ENCODE measurements around the gene C1orf115. TPM values are rescaled to one million over a fixed set of nuclear protein-coding genes. Genes with fewer than 3 reads are reported as not detected.

The C1orf115 gene
- total and polyA plus RNA-seq, 2 of the 4 experiments (the other 2 are of a cell fraction): 0.07 to 0.18 TPM

GRCh38 chr1:220685879-220686278 is 4.3 kb upstream of the C1orf115 start:
- in situ Hi-C loops (cut with MboI; ENCODE audit: low sequenced_read_pairs) (loop anchor here (5.0 kb wide), 1 partner anchor 91 kb away; no protein-coding TSS in a partner anchor), dilution Hi-C loops (cut with HindIII; ENCODE audit: low sequenced_read_pairs, unreplicated experiment) (no loop called here), intact Hi-C loops (cut with micrococcal nuclease) (no loop called here)
- no peak overlapping the region for H3K4me3 ChIP-seq (ENCODE audit: insufficient read depth, low read depth, low read length)
- H3K9ac ChIP-seq (ENCODE audit: low read depth, low read length): no peak overlapping the region
- H3K18ac ChIP-seq (ENCODE audit: low read depth, low read length): no peak overlapping the region
- CTCF ChIA-PET: interaction anchor here (1.0 kb wide), 1 partner anchor 17 kb away, joined by 3 read pairs; no protein-coding TSS in a partner anchor
- peaks cover 15% of the 10 kb centered on the region for H3K27me3 ChIP-seq (ENCODE audit: control insufficient read depth, insufficient read depth, low read length)
- H4K5ac ChIP-seq (ENCODE audit: low read depth, low read length): no peak overlapping the region
- no peak overlapping the region for H2AK5ac ChIP-seq (ENCODE audit: low read depth, low read length)
- H3K79me1 ChIP-seq (ENCODE audit: low read depth in 1 of 2, low read length in 2 of 2): no peaks in the 10 kb centered on the region
- H2BK5ac ChIP-seq (ENCODE audit: low read depth, low read length, poor library complexity, severe bottlenecking): no peak overlapping the region
- H3K4me1 ChIP-seq (ENCODE audit: control insufficient read depth, insufficient read depth, low read length): no peaks in the 10 kb centered on the region
- no peaks in the 10 kb centered on the region for H4K20me1 ChIP-seq (ENCODE audit: insufficient read depth, low read length)
- no peaks in the 10 kb centered on the region for H3K9me3 ChIP-seq (ENCODE audit: control insufficient read depth, insufficient read depth, low read length)
- no peak overlapping the region for H2BK15ac ChIP-seq (ENCODE audit: low read depth, low read length)
- no peak for DNase-seq
- H3K9me1 ChIP-seq (ENCODE audit: insufficient read depth, low read length): no peaks in the 10 kb centered on the region
- no peak overlapping the region for H4K91ac ChIP-seq (ENCODE audit: insufficient read depth, low read depth, low read length)
- H3K23ac ChIP-seq (ENCODE audit: low read depth, low read length): no peak overlapping the region
- no peak overlapping the region for H4K8ac ChIP-seq (ENCODE audit: low read depth in 2 of 2, low read length in 2 of 2)
- H3K27ac ChIP-seq (ENCODE audit: insufficient read depth, low read length): no peak overlapping the region
- no peak overlapping the region for H3K56ac ChIP-seq (ENCODE audit: extremely low read depth, insufficient read depth, low read length)
- H2BK20ac ChIP-seq (ENCODE audit: low read depth, low read length): no peak overlapping the region
- no peaks in the 10 kb centered on the region for H3K36me3 ChIP-seq (ENCODE audit: control insufficient read depth, insufficient read depth, low read length)
- H3K14ac ChIP-seq (replicated peaks; ENCODE audit: low read depth, low read length): no peak overlapping the region
- TF ChIP-seq MAZ (IDR thresholded peaks at IDR 0.05; ENCODE audit: borderline replicate concordance, low read depth, low read length): no peak
- TF ChIP-seq MAFK (IDR thresholded peaks at IDR 0.05; ENCODE audit: low read depth, low read length): no peak
- no peak for TF ChIP-seq FOS (IDR thresholded peaks at IDR 0.05; ENCODE audit: low read depth, low read length)
- no peak for TF ChIP-seq RAD21 (IDR thresholded peaks at IDR 0.05; ENCODE audit: low read length)
- no peak for TF ChIP-seq CHD1 (IDR thresholded peaks at IDR 0.05; ENCODE audit: low read depth, low read length)
- no peak for TF ChIP-seq CEBPB (IDR thresholded peaks at IDR 0.05; ENCODE audit: low read depth, low read length)
- no peak for TF ChIP-seq USF2 (IDR thresholded peaks at IDR 0.05; ENCODE audit: low read depth, low read length)
- no peak for TF ChIP-seq CTCF (conservative IDR thresholded peaks at IDR 0.05; ENCODE audit: low read depth, low read length)
- no peak for TF ChIP-seq MXI1 (IDR thresholded peaks at IDR 0.05; ENCODE audit: borderline replicate concordance, low read depth, low read length)
- no peak for TF ChIP-seq NFE2L2 (IDR thresholded peaks at IDR 0.05; ENCODE audit: low read depth, low read length)
- TF ChIP-seq BHLHE40 (IDR thresholded peaks at IDR 0.05; ENCODE audit: low read depth, low read length): no peak
- TF ChIP-seq POLR2A (IDR thresholded peaks at IDR 0.05; ENCODE audit: low read depth, low read length): no peak
- TF ChIP-seq SMC3 (IDR thresholded peaks at IDR 0.05; ENCODE audit: low read depth, low read length): no peak
- no peak for TF ChIP-seq ELK1 (IDR thresholded peaks at IDR 0.05; ENCODE audit: borderline replicate concordance, low read depth, low read length)
- TF ChIP-seq RFX5 (IDR thresholded peaks at IDR 0.05; ENCODE audit: low read depth, low read length): no peak
- TF ChIP-seq RCOR1 (IDR thresholded peaks at IDR 0.05; ENCODE audit: insufficient replicate concordance, low read length): no peak
- POLR2A ChIA-PET (ENCODE audit: unreplicated experiment): no interaction called here
- H2AK9ac ChIP-seq (replicated peaks; ENCODE audit: low read depth, low read length, poor library complexity): no peak overlapping the region
- no peak for ATAC-seq (ENCODE audit: low read depth)
- WGBS, 2 experiments (ENCODE audit: extremely low coverage in 2 of 2, insufficient read length in 1 of 2): no CpG with 5 or more reads among the region's 3 CpGs
- H3K4ac ChIP-seq (ENCODE audit: low read depth, low read length): no peak overlapping the region
- H3K4me2 ChIP-seq (ENCODE audit: low read depth, low read length): no peak overlapping the region
- BruUV-seq (replicated peaks): no TSS peak
- H2AFZ ChIP-seq (replicated peaks; ENCODE audit: low read length, poor library complexity): no peak overlapping the region
- H2BK120ac ChIP-seq (ENCODE audit: low read depth, low read length): no peak overlapping the region
